ENCODE measurements around the gene YPEL4.

YPEL4 gene

GRCh38 chr11:57599381-57599780 is 50.3 kb downstream of the YPEL4 start:
- no peak for DNase-seq (ENCODE audit: low spot score)
- TF ChIP-seq CTCF (IDR thresholded peaks at IDR 0.05; ENCODE audit: extremely low read depth, insufficient read depth, missing control alignments) = no peak
- in situ Hi-C loops (cut with MboI; ENCODE audit: low pct_unique_long_range_greater_than_20kb, low sequenced_read_pairs, unreplicated experiment) = no loop called here

GRCh38 chr11:57598831-57599155 is 50.9 kb downstream of the YPEL4 start:
- TF ChIP-seq CTCF (IDR thresholded peaks at IDR 0.05; ENCODE audit: extremely low read depth, insufficient read depth, missing control alignments) = no peak
- DNase-seq (ENCODE audit: low spot score) = no peak
- in situ Hi-C loops (cut with MboI; ENCODE audit: low pct_unique_long_range_greater_than_20kb, low sequenced_read_pairs, unreplicated experiment) = no loop called here

- no peak for DNase-seq (ENCODE audit: low spot score)
- no peak for TF ChIP-seq CTCF (IDR thresholded peaks at IDR 0.05; ENCODE audit: extremely low read depth, insufficient read depth, missing control alignments)
- in situ Hi-C loops (cut with MboI; ENCODE audit: low pct_unique_long_range_greater_than_20kb, low sequenced_read_pairs, unreplicated experiment) = no loop called here
These were observed 51.5 kb downstream of the YPEL4 start for GRCh38 chr11:57597916-57598830.

GRCh38 chr11:57597461-57597915 is 52.2 kb downstream of the YPEL4 start, which contains the start of gene SERPING1:
TSS of gene SERPING1 (plus strand) at chr11:57597685. CDS start at chr11:57598271, 586 bp downstream.
- no peak for DNase-seq (ENCODE audit: low spot score)
- no peak for TF ChIP-seq CTCF (IDR thresholded peaks at IDR 0.05; ENCODE audit: extremely low read depth, insufficient read depth, missing control alignments)
- in situ Hi-C loops (cut with MboI; ENCODE audit: low pct_unique_long_range_greater_than_20kb, low sequenced_read_pairs, unreplicated experiment) = no loop called here

- in situ Hi-C loops (cut with MboI; ENCODE audit: low pct_unique_long_range_greater_than_20kb, low sequenced_read_pairs, unreplicated experiment) = no loop called here
- TF ChIP-seq CTCF (IDR thresholded peaks at IDR 0.05; ENCODE audit: extremely low read depth, insufficient read depth, missing control alignments) = no peak
- DNase-seq (ENCODE audit: low spot score) = no peak
These were observed 53.3 kb downstream of the YPEL4 start for GRCh38 chr11:57596266-57596885.

Measured in GM13977 (cell line).